ENCODE measurements around the gene TEX48.

TEX48 gene

GRCh38 chr9:114695948-114696347, 14.0 kb upstream of the TEX48 start:
- no peak for TF ChIP-seq CTCF (IDR thresholded peaks at IDR 0.05; ENCODE audit: control insufficient read depth, insufficient read depth, low read depth, low read length, missing control alignments)
- H3K4me3 ChIP-seq (ENCODE audit: control insufficient read depth, low read depth, low read length), result no peak overlapping the region
- no peak for DNase-seq (ENCODE audit: low read depth)

GRCh38 chr9:114694719-114695269, 12.8 kb upstream of the TEX48 start:
- TF ChIP-seq CTCF (IDR thresholded peaks at IDR 0.05; ENCODE audit: control insufficient read depth, insufficient read depth, low read depth, low read length, missing control alignments), result no peak
- H3K4me3 ChIP-seq (ENCODE audit: control insufficient read depth, low read depth, low read length), result no peak overlapping the region
- DNase-seq (ENCODE audit: low read depth), result no peak

- H3K4me3 ChIP-seq (ENCODE audit: control insufficient read depth, low read depth, low read length), result no peak overlapping the region
- no peak for TF ChIP-seq CTCF (IDR thresholded peaks at IDR 0.05; ENCODE audit: control insufficient read depth, insufficient read depth, low read depth, low read length, missing control alignments)
- DNase-seq (ENCODE audit: low read depth), result no peak
These were observed 12.2 kb upstream of the TEX48 start for GRCh38 chr9:114694146-114694545.

- H3K4me3 ChIP-seq (ENCODE audit: control insufficient read depth, low read depth, low read length), result no peak overlapping the region
- no peak for TF ChIP-seq CTCF (IDR thresholded peaks at IDR 0.05; ENCODE audit: control insufficient read depth, insufficient read depth, low read depth, low read length, missing control alignments)
- no peak for DNase-seq (ENCODE audit: low read depth)
These were observed 11.4 kb upstream of the TEX48 start for GRCh38 chr9:114693248-114693855.

- no peak for DNase-seq (ENCODE audit: low read depth)
- TF ChIP-seq CTCF (IDR thresholded peaks at IDR 0.05; ENCODE audit: control insufficient read depth, insufficient read depth, low read depth, low read length, missing control alignments), result no peak
- H3K4me3 ChIP-seq (ENCODE audit: control insufficient read depth, low read depth, low read length), result no peak overlapping the region
These were observed 9.9 kb upstream of the TEX48 start for GRCh38 chr9:114691956-114692295.

- no peak overlapping the region for H3K4me3 ChIP-seq (ENCODE audit: control insufficient read depth, low read depth, low read length)
- TF ChIP-seq CTCF (IDR thresholded peaks at IDR 0.05; ENCODE audit: control insufficient read depth, insufficient read depth, low read depth, low read length, missing control alignments), result no peak
- peak; percentile 67 for DNase-seq (ENCODE audit: low read depth)
These were observed 9.3 kb upstream of the TEX48 start for GRCh38 chr9:114691046-114691955.
